Brain microvascular endothelial cell (primary cell): Measurements from ENCODE around the gene KCNQ1.

ENCODE experiments used
- DNase-seq: peaks from one replicate; pipeline ENCODE4 v3.0.0-alpha.2; 2020
- H3K27ac ChIP-seq: fragments of 250-450 bp; sonication (Bioruptor Pico); 2 replicates; pipeline ENCODE4 v1.5.1; 2020; ENCODE audit warnings: mild to moderate bottlenecking, moderate library complexity
- H3K27me3 ChIP-seq: fragments of 250-450 bp; sonication (Bioruptor Pico); replicated peaks from 2 replicates; pipeline ENCODE4 v1.5.1; 2020; ENCODE audit warnings: mild to moderate bottlenecking
- H3K36me3 ChIP-seq: fragments of 250-450 bp; sonication (Bioruptor Pico); replicated peaks from 2 replicates; pipeline ENCODE4 v1.5.1; 2020; ENCODE audit warnings: mild to moderate bottlenecking
- H3K4me3 ChIP-seq: 2 replicates; pipeline ENCODE4 v1.5.1; 2011; ENCODE audit warnings: low read depth, mild to moderate bottlenecking, control low read depth, low read length, moderate library complexity
- in situ Hi-C: cut with HindIII; loops from 2 replicates; pipeline ENCODE4 v1.10.0; 2017; ENCODE audit warnings: low sequenced_read_pairs, low pct_ligation_motif_present
- TF ChIP-seq, protein P1 (sequence below): IDR thresholded peaks from 2 replicates; pipeline ENCODE4 v1.5.1; 2011; ENCODE audit warnings: low read depth, mild to moderate bottlenecking, moderate library complexity, low read length, control low read depth, inconsistent platforms; ENCODE audit errors: missing control alignments

KCNQ1 gene

DNA sequence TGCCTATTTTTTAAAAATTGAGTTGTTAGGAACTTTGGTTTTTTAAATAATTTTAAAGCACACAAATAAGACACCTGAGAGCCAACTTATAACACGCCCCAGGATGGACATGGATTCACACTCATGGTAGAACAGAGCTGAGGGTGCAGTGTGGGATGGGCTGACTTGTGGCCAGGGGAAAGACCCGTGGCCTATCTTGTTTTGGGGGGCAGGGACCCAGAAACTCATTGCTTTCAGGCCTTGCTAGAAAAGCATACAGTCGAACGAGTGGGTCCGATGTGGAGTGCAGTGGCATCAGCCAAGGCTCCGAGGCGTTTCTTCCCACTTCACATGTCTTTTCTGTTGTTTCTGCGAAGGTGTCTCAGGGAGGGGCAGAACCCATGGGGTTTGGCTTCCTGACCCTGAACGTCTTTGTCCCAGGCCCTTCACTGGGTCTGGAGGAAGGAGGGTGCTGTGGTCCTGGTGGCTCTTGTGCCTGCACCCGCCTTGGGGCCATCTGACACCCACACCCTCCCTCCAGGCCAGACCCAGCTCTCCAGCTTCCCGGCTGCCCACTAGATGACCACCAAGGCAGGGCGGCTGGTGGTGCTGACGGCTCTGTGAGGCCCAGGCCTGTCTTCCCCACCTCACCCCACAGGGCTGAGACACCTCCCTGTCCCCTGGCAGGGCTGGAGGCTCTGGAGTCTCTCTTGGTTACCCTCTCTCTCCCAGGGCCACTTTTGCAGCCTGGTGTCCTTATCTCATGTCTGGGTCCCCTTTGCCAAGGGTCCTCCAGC, 120.8 kb downstream of the KCNQ1 start:
- H3K36me3 ChIP-seq: no peaks in the 10 kb centered on the region
- DNase-seq: no peak
- in situ Hi-C loops: no loop called here

DNA sequence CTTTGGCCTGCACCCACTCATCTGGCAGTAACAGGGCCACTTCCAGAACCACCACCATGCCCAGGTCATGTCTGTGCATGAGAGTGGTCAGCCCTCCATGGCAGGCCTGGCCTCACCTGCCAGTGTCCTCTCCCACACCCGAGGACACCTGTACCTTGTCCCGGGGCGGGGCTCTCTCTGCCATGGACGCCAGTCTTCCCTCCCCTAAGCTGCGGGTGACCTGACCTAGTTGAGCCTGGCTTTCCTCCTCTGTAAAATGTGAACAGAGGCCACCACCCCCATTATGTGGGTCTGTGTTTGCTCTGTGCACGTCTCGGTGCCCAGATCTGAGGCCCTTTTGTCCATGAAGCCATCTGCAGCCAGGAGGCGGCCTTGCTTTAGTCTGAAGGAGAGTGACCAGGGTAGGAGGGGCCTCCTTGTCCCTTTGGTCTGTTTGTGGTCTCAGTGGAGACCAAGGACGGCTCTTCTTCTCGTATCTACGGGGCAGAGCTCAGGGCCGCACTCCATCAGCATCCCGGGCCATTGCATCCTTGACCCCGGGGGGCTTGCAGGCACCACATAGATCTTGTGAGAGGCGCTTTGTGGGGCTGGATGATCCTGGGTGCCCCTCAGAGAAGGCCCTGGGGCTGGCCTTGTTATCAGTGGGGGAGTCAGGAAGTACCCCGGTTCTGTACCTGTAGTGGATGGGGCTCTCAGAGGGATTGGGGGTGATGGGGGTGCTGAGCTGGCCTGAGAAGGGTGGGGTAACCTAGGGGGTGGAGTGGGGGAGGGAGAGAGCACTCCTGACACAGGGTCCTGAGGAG, 121.6 kb downstream of the KCNQ1 start:
- in situ Hi-C loops: no loop called here
- H3K27ac ChIP-seq: no peak overlapping the region
- DNase-seq: no peak
- H3K4me3 ChIP-seq: no peak overlapping the region
- no peaks in the 10 kb centered on the region for H3K27me3 ChIP-seq
- H3K36me3 ChIP-seq: no peaks in the 10 kb centered on the region
- TF ChIP-seq, protein P1, sequence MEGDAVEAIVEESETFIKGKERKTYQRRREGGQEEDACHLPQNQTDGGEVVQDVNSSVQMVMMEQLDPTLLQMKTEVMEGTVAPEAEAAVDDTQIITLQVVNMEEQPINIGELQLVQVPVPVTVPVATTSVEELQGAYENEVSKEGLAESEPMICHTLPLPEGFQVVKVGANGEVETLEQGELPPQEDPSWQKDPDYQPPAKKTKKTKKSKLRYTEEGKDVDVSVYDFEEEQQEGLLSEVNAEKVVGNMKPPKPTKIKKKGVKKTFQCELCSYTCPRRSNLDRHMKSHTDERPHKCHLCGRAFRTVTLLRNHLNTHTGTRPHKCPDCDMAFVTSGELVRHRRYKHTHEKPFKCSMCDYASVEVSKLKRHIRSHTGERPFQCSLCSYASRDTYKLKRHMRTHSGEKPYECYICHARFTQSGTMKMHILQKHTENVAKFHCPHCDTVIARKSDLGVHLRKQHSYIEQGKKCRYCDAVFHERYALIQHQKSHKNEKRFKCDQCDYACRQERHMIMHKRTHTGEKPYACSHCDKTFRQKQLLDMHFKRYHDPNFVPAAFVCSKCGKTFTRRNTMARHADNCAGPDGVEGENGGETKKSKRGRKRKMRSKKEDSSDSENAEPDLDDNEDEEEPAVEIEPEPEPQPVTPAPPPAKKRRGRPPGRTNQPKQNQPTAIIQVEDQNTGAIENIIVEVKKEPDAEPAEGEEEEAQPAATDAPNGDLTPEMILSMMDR: no peak

More for the DNA sequence above, 120.8 kb downstream of the KCNQ1 start:
- H3K4me3 ChIP-seq: no peak overlapping the region
- TF ChIP-seq, protein P1: no peak
- H3K27me3 ChIP-seq: no peaks in the 10 kb centered on the region
- H3K27ac ChIP-seq: no peak overlapping the region

DNA sequence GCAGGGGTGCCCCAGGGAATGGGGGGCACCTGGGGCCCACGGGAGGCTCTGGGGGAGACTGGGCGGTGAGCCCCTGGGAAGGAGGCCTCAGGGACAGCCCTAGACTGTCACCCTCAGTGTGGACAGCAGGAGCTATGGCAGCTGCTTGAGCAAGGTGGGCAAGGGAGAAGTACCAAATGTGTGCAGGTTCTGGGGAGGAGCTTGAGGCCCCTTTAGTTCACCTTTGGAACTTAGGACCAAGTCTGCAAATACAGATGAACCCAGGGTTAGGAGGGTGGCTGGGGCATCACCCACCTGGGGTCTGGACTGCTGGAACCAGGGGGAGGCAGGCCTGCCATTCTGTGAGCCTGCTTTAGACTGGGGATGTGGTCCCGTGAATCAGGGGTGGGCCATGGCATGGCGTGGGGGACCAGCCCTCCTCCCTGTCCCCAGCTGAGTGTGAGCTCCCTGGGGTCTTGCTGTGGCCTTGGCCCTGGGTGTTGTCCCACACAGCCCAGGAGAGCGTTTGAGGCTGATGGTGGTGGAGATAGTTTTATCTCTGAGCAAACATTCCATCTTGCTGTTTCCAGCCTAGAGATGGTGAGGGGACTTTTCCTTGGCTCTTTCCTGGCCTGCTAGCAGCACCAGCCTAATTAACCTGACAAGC, 122.3 kb downstream of the KCNQ1 start:
- in situ Hi-C loops: no loop called here
- TF ChIP-seq, protein P1: no peak

DNA sequence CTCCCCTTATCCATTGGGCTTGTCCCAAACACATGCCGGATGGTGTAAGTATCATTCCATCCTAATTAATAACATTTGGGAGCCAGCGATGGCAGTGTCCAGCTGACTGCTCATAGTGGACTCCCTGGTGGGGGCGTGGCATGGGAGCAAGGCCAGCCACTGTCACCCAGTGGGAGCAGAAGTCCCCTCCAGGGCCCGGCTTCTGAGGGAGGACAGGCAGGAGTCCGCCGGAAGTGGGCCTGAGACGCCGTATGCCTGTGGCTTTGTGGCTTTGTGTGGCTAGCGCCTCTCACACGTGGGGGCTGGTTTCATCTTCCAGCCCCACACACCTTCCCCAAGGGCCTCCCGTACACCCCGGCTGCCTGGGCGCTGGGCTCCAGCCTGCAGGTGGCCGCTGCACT, 124.5 kb downstream of the KCNQ1 start:
- TF ChIP-seq, protein P1: no peak
- in situ Hi-C loops: no loop called here
- Histone ChIP-seq H3K4me3 (no peak overlapping the region), H3K27ac (no peak overlapping the region), H3K27me3 (no peaks in the 10 kb centered on the region), H3K36me3 (no peaks in the 10 kb centered on the region)
- no peak for DNase-seq

More for the DNA sequence above, 122.3 kb downstream of the KCNQ1 start:
- no peaks in the 10 kb centered on the region for H3K27me3 ChIP-seq
- H3K36me3 ChIP-seq: no peaks in the 10 kb centered on the region
- H3K4me3 ChIP-seq: no peak overlapping the region
- no peak for DNase-seq
- no peak overlapping the region for H3K27ac ChIP-seq

DNA sequence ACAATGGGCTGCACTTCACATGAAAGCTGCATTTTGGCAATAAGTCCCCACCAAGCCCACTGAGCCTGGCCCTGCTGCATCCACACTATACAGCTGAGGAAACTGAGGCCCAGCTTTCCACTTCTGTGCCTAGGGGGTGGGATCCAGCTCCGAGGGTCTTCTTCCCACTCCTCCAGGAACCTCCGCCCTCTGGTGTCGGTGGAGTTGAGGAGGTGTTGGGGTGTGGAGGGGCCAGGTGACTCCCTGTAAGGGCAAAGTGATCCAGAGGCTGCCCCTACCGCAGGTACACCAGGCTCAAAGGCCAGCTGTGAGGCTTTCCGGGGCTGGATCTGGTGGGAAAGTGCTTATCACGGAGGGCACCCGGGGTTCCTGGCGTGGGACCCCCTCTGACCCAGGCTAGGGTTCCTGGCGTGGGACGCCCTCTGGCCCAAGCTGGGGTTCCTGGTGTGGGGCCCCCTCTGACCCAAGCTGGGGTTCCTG, 125.0 kb downstream of the KCNQ1 start:
- H3K4me3 ChIP-seq: no peak overlapping the region
- DNase-seq: no peak
- no peak overlapping the region for H3K27ac ChIP-seq
- no peaks in the 10 kb centered on the region for H3K36me3 ChIP-seq
- TF ChIP-seq, protein P1: no peak
- no peaks in the 10 kb centered on the region for H3K27me3 ChIP-seq
- in situ Hi-C loops: no loop called here
